Measurements from ENCODE around the gene KIF4B.
"Not testable (repeated sequence)": the region's sequence is repeated elsewhere in the genome, so short reads cannot be mapped to it uniquely, and the experiment has no call there.

The KIF4B gene

DNA sequence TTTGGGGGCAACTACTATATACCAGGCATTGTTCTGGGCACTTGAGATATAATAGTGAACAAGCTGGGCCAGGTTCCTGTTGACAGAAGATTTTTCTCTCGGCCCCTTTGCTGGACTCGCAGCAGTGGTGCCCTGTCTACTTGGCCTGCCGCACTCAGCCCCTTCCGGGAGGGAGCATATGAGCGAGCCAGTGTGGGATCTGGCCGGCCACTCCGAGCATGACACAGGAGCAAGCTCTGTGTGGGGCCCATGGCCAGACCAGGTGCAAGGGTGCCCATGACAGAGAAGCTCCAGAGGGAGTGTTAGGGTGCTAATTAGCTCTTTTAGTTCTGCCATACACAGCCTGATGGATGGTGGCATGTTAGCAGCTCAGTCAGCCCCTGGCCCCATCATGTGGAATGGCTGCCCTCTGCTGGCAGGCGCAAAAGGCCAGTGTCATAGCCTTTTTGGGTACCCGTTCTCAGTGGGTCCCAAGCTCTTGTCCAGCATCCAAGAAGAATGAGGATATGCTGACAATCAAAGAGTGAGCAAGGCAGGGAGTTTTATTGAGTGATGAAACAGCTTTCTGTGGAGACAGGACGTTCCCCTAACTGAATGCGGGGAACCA is 9.3 kb upstream of the KIF4B start:
- no peak for DNase-seq (ENCODE audit: low read depth)

DNA sequence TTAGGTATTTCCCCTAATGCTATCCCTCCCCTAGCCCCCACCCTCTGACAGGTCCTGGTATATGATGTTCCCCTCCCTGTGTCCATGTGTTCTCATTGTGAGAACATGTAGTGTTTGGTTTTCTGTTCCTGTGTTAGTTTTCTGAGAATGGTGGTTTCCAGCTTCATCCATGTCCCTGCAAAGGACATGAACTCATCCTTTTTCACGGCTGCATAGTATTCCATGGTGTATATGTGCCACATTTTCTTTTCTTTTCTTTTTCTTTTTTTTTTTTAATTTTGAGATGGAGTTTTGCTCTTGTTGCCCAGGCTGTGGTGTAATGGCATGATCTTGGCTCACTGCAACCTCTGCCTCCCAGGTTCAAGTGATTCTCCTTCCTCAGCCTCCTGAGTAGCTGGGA is 7.3 kb upstream of the KIF4B start:
- not testable (repeated sequence) for DNase-seq (ENCODE audit: low read depth)

GRCh38 chr5:155008669-155009068 is 4.9 kb upstream of the KIF4B start:
- DNase-seq (ENCODE audit: low read depth), result no peak

GRCh38 chr5:155010881-155011280 is 2.7 kb upstream of the KIF4B start:
- DNase-seq (ENCODE audit: low read depth), result no peak

DNA sequence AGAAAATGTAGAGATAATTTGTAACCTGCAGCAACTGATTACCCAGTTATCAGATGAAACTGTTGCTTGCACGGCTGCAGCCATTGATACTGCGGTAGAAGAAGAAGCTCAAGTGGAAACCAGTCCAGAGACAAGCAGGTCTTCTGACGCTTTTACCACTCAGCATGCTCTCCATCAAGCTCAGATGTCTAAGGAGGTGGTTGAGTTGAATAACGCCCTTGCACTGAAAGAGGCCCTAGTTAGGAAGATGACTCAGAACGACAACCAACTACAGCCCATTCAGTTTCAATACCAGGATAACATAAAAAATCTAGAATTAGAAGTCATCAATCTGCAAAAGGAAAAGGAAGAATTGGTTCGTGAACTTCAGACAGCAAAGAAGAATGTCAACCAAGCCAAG is 1.7 kb downstream of the KIF4B start:
- DNase-seq (ENCODE audit: low read depth), result no peak

GRCh38 chr5:155017610-155018009 is 4.1 kb downstream of the KIF4B start:
- DNase-seq (ENCODE audit: low read depth), result no peak

GRCh38 chr5:155019601-155020226 is 6.2 kb downstream of the KIF4B start:
- DNase-seq (ENCODE audit: low read depth), result no peak

GRCh38 chr5:155021842-155022241 is 8.3 kb downstream of the KIF4B start:
- DNase-seq (ENCODE audit: low read depth), result no peak

- no peak for DNase-seq (ENCODE audit: low read depth)
These were observed 9.8 kb downstream of the KIF4B start for GRCh38 chr5:155023320-155023719.

DNA sequence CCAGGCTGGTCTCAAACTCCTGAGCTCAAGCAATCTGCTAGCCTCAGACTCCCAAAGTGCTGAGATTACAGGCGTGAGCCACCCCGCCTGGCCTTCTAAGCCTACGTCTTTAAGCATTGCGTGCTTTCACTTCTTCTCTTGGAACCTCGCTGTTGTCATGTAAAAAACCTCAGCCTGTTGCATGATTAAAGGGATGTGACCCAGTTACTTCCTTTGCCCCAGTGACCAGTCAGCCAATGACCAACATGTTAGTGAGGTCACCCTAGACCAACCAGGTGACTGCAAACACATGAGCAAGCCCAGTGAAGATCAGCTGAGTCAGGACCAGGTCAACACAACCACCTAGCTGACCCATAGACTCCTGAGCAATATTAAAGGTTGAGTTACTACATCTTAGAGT is 10.5 kb downstream of the KIF4B start:
- no peak for DNase-seq (ENCODE audit: low read depth)

DNA sequence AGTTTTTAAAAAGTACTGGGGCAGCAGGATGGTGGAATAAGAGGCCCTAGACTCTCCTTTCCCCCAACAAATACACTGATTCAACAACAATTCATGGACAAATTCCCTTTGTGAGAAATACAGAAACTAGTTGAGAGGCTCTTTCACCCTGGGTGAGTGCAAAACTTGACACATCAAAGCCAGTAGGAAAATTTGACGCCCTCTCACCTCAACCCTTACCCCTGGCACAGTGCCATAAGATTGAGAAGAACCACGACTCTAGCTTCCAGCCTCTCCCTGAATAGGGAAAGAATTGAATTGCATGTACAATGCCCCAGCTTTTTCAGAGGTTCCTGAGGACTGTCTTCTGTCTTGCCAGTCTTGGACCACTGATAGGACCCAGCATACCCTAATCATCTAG is 12.3 kb downstream of the KIF4B start:
- DNase-seq (ENCODE audit: low read depth), result no peak

DNA sequence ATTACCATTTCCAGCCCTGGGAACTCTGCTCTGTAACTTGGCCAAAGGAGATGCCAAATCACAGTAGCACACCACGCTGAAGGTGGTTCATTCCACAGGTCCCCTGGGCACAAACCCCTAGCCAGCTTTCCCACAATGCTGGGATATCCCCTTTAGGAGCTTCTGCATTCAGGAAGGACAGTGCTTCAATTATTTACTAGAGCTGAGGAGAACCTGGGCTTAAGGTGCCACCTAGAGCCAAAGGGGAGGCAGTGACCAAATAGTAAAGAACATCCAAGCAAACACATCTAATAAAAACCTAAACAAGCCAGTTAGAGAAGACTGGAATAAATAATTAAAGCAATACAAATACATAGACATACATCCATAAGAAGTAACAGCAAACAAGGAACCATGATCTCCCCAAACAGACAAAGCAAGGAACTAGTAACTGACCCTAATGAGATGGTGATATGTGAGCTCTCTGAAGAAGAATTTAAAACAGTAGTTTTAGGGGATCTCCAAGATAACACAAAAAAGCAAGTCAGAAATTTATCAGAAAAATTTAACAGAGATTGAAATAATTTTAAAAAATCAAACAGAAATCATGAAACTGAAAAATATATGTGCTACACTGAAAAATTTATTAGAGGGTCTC is 14.6 kb downstream of the KIF4B start:
- DNase-seq (ENCODE audit: low read depth), result no peak

- DNase-seq (ENCODE audit: low read depth), result no peak
These were observed 15.7 kb downstream of the KIF4B start for GRCh38 chr5:155029240-155029639.

DNA sequence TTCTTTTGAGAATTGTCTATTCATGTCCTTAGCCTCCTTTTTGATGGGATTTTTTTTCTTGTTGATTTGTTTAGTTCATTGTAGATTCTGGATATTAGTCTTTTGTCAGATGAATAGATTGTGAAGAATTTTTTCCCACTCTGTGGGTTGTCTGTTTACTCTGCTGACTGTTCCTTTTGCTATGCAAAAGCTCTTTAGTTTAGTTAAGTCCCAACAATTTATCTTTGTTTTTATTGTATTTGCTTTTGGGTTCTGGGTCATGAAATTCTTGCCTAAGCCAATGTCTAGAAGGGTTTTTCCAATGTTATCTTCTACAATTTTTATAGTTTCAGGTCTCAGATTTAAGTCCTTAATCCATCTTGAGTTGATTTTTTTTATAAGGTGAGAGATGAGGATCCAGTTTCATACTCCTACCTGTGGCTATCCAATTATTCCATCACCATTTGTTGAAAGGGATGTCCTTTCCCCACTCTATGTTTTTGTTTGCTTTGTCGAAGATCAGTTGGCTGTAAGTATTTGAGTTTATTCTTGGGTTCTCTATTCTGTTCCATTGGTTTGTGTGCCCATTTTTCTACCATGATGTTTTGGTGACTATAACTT is 20.7 kb downstream of the KIF4B start:
- not testable (repeated sequence) for DNase-seq (ENCODE audit: low read depth)

DNA sequence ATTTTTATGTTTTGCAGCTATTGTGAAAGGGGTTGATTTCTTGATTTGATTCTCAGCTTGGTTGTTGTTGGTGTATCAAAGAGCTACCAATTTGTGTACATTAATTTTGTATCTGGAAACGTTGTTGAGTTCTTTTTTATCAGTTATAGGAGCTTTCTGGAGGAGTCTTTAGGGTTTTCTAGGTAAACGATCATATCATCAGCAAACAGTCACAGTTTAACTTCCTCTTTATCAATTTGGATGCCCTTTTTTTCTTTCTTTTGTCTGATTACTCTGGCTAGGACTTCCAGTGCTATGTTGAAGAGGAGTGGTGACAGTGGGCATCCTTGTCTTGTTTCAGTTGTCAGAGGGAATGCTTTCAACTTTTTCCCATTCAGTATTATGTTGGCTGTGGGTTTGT is 21.5 kb downstream of the KIF4B start:
- DNase-seq (ENCODE audit: low read depth), result not testable (repeated sequence)

DNA sequence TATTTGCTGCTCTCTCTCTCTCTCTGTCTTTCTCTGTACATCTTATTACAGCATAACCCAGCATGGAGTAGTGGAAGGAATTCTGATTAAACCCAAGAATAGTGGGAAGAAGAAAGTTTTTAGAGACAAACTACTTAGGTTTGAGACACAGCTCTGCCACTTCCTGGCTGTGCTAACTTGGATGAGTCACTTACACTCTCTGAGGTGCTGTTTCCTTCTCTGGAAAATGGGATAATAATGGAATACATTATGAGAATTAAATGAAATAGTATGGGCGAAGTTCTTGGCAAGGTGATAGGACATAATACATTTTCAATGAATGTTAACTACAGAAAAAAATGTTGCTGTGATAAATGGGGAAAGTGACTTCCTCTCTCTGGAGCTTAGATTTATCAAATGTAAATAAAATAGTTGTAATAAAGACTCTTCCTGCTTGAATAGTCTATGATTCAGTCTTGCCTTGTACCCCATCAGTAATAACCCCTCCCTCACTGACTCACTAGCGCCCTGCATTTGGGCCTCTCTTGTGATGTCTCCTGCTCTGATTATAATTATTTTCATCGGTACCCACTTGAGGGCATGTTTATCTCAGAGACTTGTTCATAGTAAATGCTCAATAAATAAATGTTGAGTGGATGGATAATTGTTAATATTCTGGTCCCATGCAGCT is 27.6 kb downstream of the KIF4B start:
- DNase-seq (ENCODE audit: low read depth), result no peak

DNA sequence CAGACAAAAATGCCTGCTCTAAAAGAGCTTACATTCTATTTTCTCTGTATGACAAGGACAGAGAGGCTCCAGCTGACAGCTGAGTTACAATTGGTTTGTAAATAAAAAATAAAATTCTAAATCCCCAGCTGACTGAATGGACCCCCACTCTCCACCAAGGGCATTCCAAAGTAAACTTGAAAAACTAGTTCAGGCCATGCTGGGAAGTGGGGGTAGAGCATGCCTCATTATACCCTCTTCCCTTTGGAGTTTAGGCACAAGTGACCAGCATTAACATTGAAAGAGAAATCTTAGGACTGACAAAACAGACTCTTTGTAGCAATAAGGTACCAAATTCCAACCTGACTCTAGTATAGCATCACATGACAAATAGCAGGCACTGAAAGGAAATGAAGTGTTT is 31.0 kb downstream of the KIF4B start:
- DNase-seq (ENCODE audit: low read depth), result no peak

DNA sequence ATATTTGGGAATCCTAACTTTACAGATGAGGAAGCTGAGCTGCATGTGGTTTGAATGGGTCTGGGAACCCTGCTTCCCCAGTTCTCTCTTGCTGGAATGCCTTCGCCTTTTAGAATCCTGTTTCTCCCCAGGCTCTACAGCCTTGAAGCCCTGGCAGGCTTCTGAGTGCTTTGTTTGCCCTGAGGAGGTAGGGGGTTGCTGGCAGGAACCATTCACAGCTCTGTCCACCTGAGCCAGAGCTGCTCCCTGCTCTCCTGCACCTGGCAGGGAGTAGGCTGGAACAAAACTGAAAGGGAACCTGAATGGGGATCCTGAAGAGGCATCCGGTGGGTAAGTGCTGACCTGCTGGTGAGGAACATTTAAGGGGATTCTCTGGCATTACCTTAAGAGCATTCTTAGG is 33.0 kb downstream of the KIF4B start:
- no peak for DNase-seq (ENCODE audit: low read depth)

DNA sequence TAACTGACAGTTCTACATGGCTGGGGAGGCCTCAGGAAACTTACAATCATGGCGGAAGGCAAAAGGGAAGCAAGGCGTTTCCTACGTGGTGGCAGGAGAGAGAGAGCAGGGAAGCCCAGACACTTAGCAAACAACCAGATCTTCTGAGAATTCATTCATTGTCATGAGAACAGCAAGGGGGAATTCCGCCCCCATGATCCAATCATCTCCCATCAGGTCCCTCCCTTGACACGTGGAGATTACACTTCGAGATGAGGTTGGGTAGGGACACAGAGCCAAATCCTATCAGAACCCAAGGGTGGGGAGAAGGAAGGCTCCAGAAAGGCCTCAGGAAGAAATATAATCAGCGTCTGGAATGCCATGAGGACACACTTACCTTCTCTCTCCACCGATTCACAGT is 34.3 kb downstream of the KIF4B start:
- DNase-seq (ENCODE audit: low read depth), result no peak

DNA sequence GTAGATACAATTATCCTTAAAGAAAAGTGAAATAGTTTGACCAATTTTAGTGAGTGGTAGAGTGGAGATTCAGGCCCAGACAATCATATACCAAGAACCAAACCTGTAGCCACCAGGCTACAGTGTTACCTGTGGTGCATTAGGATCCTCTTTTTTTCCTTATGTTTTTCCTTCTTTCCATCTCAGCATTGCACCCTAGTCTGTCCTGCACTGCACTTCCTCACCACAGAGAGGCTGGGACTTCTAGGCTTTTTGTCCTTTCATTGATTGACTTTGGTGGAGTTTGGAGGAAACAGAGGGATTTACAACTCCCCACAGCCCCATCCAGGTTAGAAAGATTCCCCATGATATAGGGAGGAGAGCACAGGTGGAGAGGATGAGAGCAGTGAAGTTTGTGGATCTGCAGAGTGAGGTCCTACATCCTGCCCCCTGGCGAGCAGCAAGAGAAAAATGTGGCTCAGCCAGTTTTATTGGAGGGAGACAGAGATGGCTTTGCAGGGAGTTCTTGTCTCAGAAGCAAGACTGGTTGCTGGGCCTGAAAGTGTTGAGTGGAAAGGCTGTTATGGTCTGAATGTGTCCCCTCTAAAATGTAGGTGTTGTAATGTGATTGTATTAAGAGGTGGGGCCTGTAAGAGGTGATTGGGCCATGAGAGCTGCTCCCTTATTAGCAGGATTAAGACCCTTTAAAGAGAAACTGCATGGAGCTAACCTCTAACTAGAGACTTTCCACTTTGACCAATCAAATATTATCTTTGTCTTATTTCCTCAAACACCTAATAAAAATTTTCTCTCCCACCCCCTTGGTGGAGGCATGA is 36.2 kb downstream of the KIF4B start:
- DNase-seq (ENCODE audit: low read depth), result no peak

GRCh38 chr5:155050384-155051019 is 36.9 kb downstream of the KIF4B start:
- DNase-seq (ENCODE audit: low read depth), result no peak
